ENCODE measurements around the gene CGB1. TPM values are rescaled to one million over a fixed set of nuclear protein-coding genes. Genes with fewer than 3 reads are reported as not detected.

CGB1 gene
- total RNA-seq, 2 experiments from 2014 or later, result not detected

DNA sequence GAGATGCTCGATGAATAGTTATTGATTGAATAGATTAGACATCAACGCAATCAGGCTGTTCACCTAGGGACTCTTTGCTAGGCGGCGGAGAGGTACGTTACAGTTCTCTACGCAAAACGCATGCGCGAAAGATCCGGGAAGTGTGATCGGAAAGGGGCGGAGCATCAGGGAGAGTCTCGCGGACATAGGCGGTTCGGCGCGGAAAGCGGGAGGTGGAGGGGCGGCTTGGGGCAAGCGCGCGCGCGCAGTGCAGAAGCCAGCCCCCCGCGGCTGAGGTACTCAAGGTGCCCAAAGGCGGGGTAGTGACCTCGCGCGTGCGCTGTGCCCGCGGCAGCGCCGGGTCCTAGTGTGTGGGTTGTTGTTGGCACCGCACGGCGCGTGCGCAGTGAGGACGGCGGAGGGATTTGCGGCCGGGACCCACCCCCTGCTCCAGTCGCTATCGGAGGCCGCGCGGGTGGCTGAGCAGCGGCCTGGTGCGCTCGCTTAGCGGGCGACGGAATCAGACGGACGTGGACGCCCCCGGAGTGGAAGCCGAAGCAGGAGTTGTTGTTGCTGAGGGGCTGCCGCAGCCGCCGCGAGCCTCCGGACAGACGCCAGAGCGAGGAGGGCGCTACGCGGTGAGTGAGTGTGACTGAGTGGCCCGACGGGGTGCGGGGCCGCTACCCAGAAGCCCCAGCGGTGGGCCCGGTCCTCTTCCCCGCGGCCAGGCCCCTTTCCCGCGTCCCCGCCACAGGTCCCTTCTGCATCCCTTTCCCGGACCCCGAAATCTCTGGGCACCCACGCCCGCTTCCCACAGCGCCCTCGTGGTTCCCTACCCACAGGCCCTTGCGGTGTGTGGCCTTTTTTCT is 48.5 kb upstream of the CGB1 start, which contains the start of gene SNRNP70:
Gene SNRNP70, plus strand, starts transcription at position 432 of the 848 bp plus-strand sequence. CDS start 964 bp downstream, outside the sequence.
- peaks cover 48% of the 10 kb centered on the region for H3K79me2 ChIP-seq (ENCODE audit: insufficient read depth, low read depth, low read length)
- H3K4me2 ChIP-seq (ENCODE audit: low read length), result peak within 1 kb of the TSS; percentile 100
- H3K36me3 ChIP-seq (ENCODE audit: insufficient read depth, low read length), result peaks cover 40% of the 10 kb centered on the region
- intact Hi-C loops (cut with micrococcal nuclease; ENCODE audit: unreplicated experiment), result no loop called here
- peak within 1 kb of the TSS; percentile 98 for H3K4me3 ChIP-seq (ENCODE audit: low read depth, low read length, poor library complexity, severe bottlenecking)
- no peaks in the 10 kb centered on the region for H3K9me2 ChIP-seq (ENCODE audit: insufficient read depth, low read length)
- ChIA-PET CTCF (ENCODE audit: unreplicated experiment) (no interaction called here), POLR2A (no interaction called here)
- H3K9me3 ChIP-seq (ENCODE audit: low read length), result no peaks in the 10 kb centered on the region
- peaks cover 21% of the 10 kb centered on the region for H3K4me1 ChIP-seq (ENCODE audit: insufficient read depth, low read length, poor library complexity, severe bottlenecking)
- peak within 1 kb of the TSS; percentile 92 for H2AFZ ChIP-seq (ENCODE audit: low read length)
- TF ChIP-seq EZH2phosphoT487 (IDR thresholded peaks at IDR 0.05; ENCODE audit: borderline replicate concordance, low read depth, low read length) (no peak), CTCF (conservative IDR thresholded peaks at IDR 0.05; ENCODE audit: low read length) (0 out of 2 replicates have a peak, but pooled peaks have one; percentile 14)
- peak within 1 kb of the TSS; percentile 68 for H3K27ac ChIP-seq (ENCODE audit: low read depth, low read length, poor library complexity, severe bottlenecking)
- DNase-seq (ENCODE audit: low spot score), result peak; percentile 100
- no TSS peak for BruUV-seq (replicated peaks)
- H4K20me1 ChIP-seq (ENCODE audit: insufficient read depth, low read length), result peaks cover 24% of the 10 kb centered on the region

GRCh38 chr19:49084206-49085019 is 47.7 kb upstream of the CGB1 start:
- no TSS peak for BruUV-seq (replicated peaks)
- H3K4me3 ChIP-seq (ENCODE audit: low read depth, low read length, poor library complexity, severe bottlenecking), result peak overlapping the region; percentile 98

More at GRCh38 chr19:49084206-49085019, 47.7 kb upstream of the CGB1 start:
- no peaks in the 10 kb centered on the region for H3K9me2 ChIP-seq (ENCODE audit: insufficient read depth, low read length)
- no peaks in the 10 kb centered on the region for H3K9me3 ChIP-seq (ENCODE audit: low read length)
- DNase-seq (ENCODE audit: low spot score), result no peak
- peak overlapping the region; percentile 69 for H3K4me2 ChIP-seq (ENCODE audit: low read length)
- peaks cover 21% of the 10 kb centered on the region for H3K4me1 ChIP-seq (ENCODE audit: insufficient read depth, low read length, poor library complexity, severe bottlenecking)
- TF ChIP-seq EZH2phosphoT487 (IDR thresholded peaks at IDR 0.05; ENCODE audit: borderline replicate concordance, low read depth, low read length), result no peak
- no peak for TF ChIP-seq CTCF (conservative IDR thresholded peaks at IDR 0.05; ENCODE audit: low read length)
- H4K20me1 ChIP-seq (ENCODE audit: insufficient read depth, low read length), result peaks cover 24% of the 10 kb centered on the region
- peak overlapping the region; percentile 92 for H2AFZ ChIP-seq (ENCODE audit: low read length)
- H3K36me3 ChIP-seq (ENCODE audit: insufficient read depth, low read length), result peaks cover 33% of the 10 kb centered on the region
- intact Hi-C loops (cut with micrococcal nuclease; ENCODE audit: unreplicated experiment), result no loop called here
- CTCF ChIA-PET (ENCODE audit: unreplicated experiment), result no interaction called here
- peaks cover 40% of the 10 kb centered on the region for H3K79me2 ChIP-seq (ENCODE audit: insufficient read depth, low read depth, low read length)
- H3K27ac ChIP-seq (ENCODE audit: low read depth, low read length, poor library complexity, severe bottlenecking), result peak overlapping the region; percentile 68
- POLR2A ChIA-PET, result no interaction called here

Data from OCI-LY7 (cell line).